ENCODE data around the gene NEMF.
"Not testable (repeated sequence)": the region's sequence is repeated elsewhere in the genome, so short reads cannot be mapped to it uniquely, and the experiment has no call there.

Gene NEMF

GRCh38 chr14:49876563-49877127 is 24.1 kb upstream of the NEMF start:
- no peak for DNase-seq (ENCODE audit: low read depth)

- no peak for DNase-seq (ENCODE audit: low read depth)
Measured at GRCh38 chr14:49875640-49876198, 23.1 kb upstream of the NEMF start.

GRCh38 chr14:49873548-49873947 is 21.0 kb upstream of the NEMF start:
- not testable (repeated sequence) for DNase-seq (ENCODE audit: low read depth)

GRCh38 chr14:49870908-49871307 is 18.3 kb upstream of the NEMF start:
- no peak for DNase-seq (ENCODE audit: low read depth)

GRCh38 chr14:49868720-49869114 is 16.1 kb upstream of the NEMF start:
- no peak for DNase-seq (ENCODE audit: low read depth)

GRCh38 chr14:49867831-49868719 is 15.5 kb upstream of the NEMF start:
- DNase-seq (ENCODE audit: low read depth) = peak; percentile 98

GRCh38 chr14:49865431-49865859 is 12.9 kb upstream of the NEMF start:
- DNase-seq (ENCODE audit: low read depth) = peak; percentile 73

GRCh38 chr14:49863487-49864281 is 11.1 kb upstream of the NEMF start:
- no peak for DNase-seq (ENCODE audit: low read depth)

GRCh38 chr14:49862089-49862673 is 9.6 kb upstream of the NEMF start:
- peak; percentile 78 for DNase-seq (ENCODE audit: low read depth)

- peak; percentile 54 for DNase-seq (ENCODE audit: low read depth)
Measured at GRCh38 chr14:49861699-49862088, 9.1 kb upstream of the NEMF start.

- DNase-seq (ENCODE audit: low read depth) = no peak
Measured at GRCh38 chr14:49860988-49861698, 8.6 kb upstream of the NEMF start.

- no peak for DNase-seq (ENCODE audit: low read depth)
Measured at GRCh38 chr14:49858383-49858782, 5.8 kb upstream of the NEMF start.

- DNase-seq (ENCODE audit: low read depth) = no peak
Measured at GRCh38 chr14:49857427-49858003, 4.9 kb upstream of the NEMF start.

GRCh38 chr14:49853572-49854375 is 1.2 kb upstream of the NEMF start:
- DNase-seq (ENCODE audit: low read depth) = peak; percentile 59

- DNase-seq (ENCODE audit: low read depth) = no peak
Measured at GRCh38 chr14:49853158-49853477, 530 bp upstream of the NEMF start.

- no peak for DNase-seq (ENCODE audit: low read depth)
Measured at GRCh38 chr14:49851813-49852212, 775 bp downstream of the NEMF start.

- DNase-seq (ENCODE audit: low read depth) = no peak
Measured at GRCh38 chr14:49849213-49849847, 3.3 kb downstream of the NEMF start.

GRCh38 chr14:49828640-49829039 is 23.9 kb downstream of the NEMF start:
- no peak for DNase-seq (ENCODE audit: low read depth)

GRCh38 chr14:49820176-49820575 is 32.4 kb downstream of the NEMF start:
- DNase-seq (ENCODE audit: low read depth) = no peak

GRCh38 chr14:49816844-49817243 is 35.7 kb downstream of the NEMF start:
- DNase-seq (ENCODE audit: low read depth) = no peak

All from activated T-cell treated with anti-CD3 and anti-CD28 coated beads for 48 hours (primary cell).